SK-N-SH treated with all-trans-retinoic acid at 6 μM for 48 hours (cell line): ENCODE measurements around the gene ELFN1.

Source experiments
- ATAC-seq: fragments of 200-7000 bp; cut with Tn5 transposase; 3 replicates; pipeline ENCODE4 v1.9.1; 2020; ENCODE audit warnings: mild to moderate bottlenecking, moderate library complexity
- ARNTL ChIP-seq: fragments of 450-650 bp; formaldehyde crosslinking; IDR thresholded peaks from 2 replicates; pipeline ENCODE4 v1.5.0; 2020; ENCODE audit warnings: low read depth, mild to moderate bottlenecking, moderate library complexity, borderline replicate concordance
- BACH2 ChIP-seq: fragments of 250-450 bp; sonication (Bioruptor Pico); IDR thresholded peaks from 2 replicates; pipeline ENCODE4 v1.9.0; 2021; ENCODE audit warnings: mild to moderate bottlenecking, borderline replicate concordance
- CREB5 ChIP-seq: fragments of 250-450 bp; sonication (Bioruptor Pico); IDR thresholded peaks from 2 replicates; pipeline ENCODE4 v1.5.1; 2020; ENCODE audit warnings: low read depth, mild to moderate bottlenecking, moderate library complexity
- CSDC2 ChIP-seq: fragments of 250-450 bp; sonication (Bioruptor Pico); IDR thresholded peaks from 2 replicates; pipeline ENCODE4 v1.5.0; 2020; ENCODE audit warnings: mild to moderate bottlenecking, moderate library complexity
- CSRNP3 ChIP-seq: fragments of 250-450 bp; sonication (Bioruptor Pico); IDR thresholded peaks from 2 replicates; pipeline ENCODE4 v1.5.1; 2021; ENCODE audit warnings: mild to moderate bottlenecking, moderate library complexity
- ESRRG ChIP-seq: fragments of 250-450 bp; sonication (Bioruptor Pico); IDR thresholded peaks from 2 replicates; pipeline ENCODE4 v1.6.1; 2021; ENCODE audit warnings: mild to moderate bottlenecking
- GLIS3 ChIP-seq: fragments of 250-450 bp; sonication (Bioruptor Pico); IDR thresholded peaks from 2 replicates; pipeline ENCODE4 v1.5.0; 2020; ENCODE audit warnings: mild to moderate bottlenecking, moderate library complexity
- ISL1 ChIP-seq: fragments of 250-450 bp; sonication (Bioruptor Pico); IDR thresholded peaks from 2 replicates; pipeline ENCODE4 v2.1.2; 2022; ENCODE audit warnings: mild to moderate bottlenecking, moderate library complexity
- OSR1 ChIP-seq: fragments of 250-450 bp; sonication (Bioruptor Pico); IDR thresholded peaks from 2 replicates; pipeline ENCODE4 v1.8.0; 2022; ENCODE audit warnings: moderate library complexity, mild to moderate bottlenecking, inconsistent platforms
- PATZ1 ChIP-seq: fragments of 250-450 bp; sonication (Bioruptor Pico); IDR thresholded peaks from 2 replicates; pipeline ENCODE4 v1.8.0; 2020; ENCODE audit warnings: mild to moderate bottlenecking, moderate library complexity, borderline replicate concordance
- POU6F1 ChIP-seq: fragments of 250-450 bp; sonication (Bioruptor Pico); IDR thresholded peaks from 2 replicates; pipeline ENCODE4 v1.8.0; 2021; ENCODE audit warnings: low read depth, mild to moderate bottlenecking, moderate library complexity, borderline replicate concordance
- PPARA ChIP-seq: fragments of 250-450 bp; sonication (Bioruptor Pico); IDR thresholded peaks from 2 replicates; pipeline ENCODE4 v1.5.0; 2020; ENCODE audit warnings: mild to moderate bottlenecking, borderline replicate concordance
- RARB ChIP-seq: fragments of 250-450 bp; sonication (Bioruptor Pico); IDR thresholded peaks from 2 replicates; pipeline ENCODE4 v1.8.0; 2021; ENCODE audit warnings: mild to moderate bottlenecking, moderate library complexity
- TCF4 ChIP-seq: fragments of 250-450 bp; sonication (Bioruptor Pico); IDR thresholded peaks from 2 replicates; pipeline ENCODE4 v1.8.0; 2021; ENCODE audit warnings: mild to moderate bottlenecking, moderate library complexity, borderline replicate concordance
- TSHZ2 ChIP-seq: fragments of 250-450 bp; sonication (Bioruptor Pico); IDR thresholded peaks from 2 replicates; pipeline ENCODE4 v1.5.0; 2020; ENCODE audit warnings: mild to moderate bottlenecking, moderate library complexity
- ZC3H10 ChIP-seq: fragments of 250-450 bp; sonication (Bioruptor Pico); IDR thresholded peaks from 2 replicates; pipeline ENCODE4 v1.5.1; 2021; ENCODE audit warnings: mild to moderate bottlenecking, moderate library complexity
- ZFP3 ChIP-seq: fragments of 250-450 bp; sonication (Bioruptor Pico); IDR thresholded peaks from 2 replicates; pipeline ENCODE4 v1.5.0; 2020; ENCODE audit warnings: mild to moderate bottlenecking, moderate library complexity
- ZFP30 ChIP-seq: fragments of 450-650 bp; formaldehyde crosslinking; IDR thresholded peaks from 2 replicates; pipeline ENCODE4 v1.5.0; 2022; ENCODE audit warnings: mild to moderate bottlenecking, moderate library complexity
- ZNF70 ChIP-seq: fragments of 450-650 bp; formaldehyde crosslinking; IDR thresholded peaks from 2 replicates; pipeline ENCODE4 v1.5.0; 2020; ENCODE audit warnings: mild to moderate bottlenecking, moderate library complexity
- ZNF8 ChIP-seq: fragments of 450-650 bp; formaldehyde crosslinking; IDR thresholded peaks from 2 replicates; pipeline ENCODE4 v1.5.0; 2020; ENCODE audit warnings: mild to moderate bottlenecking, moderate library complexity

The ELFN1 gene

GRCh38 chr7:1733206-1733907, 63.3 kb downstream of the ELFN1 start:
- TF ChIP-seq BACH2 (CRISPR knock-in tag) = no peak
- no peak for TF ChIP-seq PPARA (CRISPR knock-in tag)
- TF ChIP-seq ARNTL (CRISPR knock-in tag) = no peak
- no peak for TF ChIP-seq ZNF70 (CRISPR knock-in tag)
- TF ChIP-seq RARB (CRISPR knock-in tag) = no peak
- no peak for TF ChIP-seq ISL1 (CRISPR knock-in tag)
- no peak for TF ChIP-seq OSR1 (CRISPR knock-in tag)
- no peak for TF ChIP-seq PATZ1 (CRISPR knock-in tag)
- no peak for ATAC-seq

GRCh38 chr7:1733908-1734730, 64.0 kb downstream of the ELFN1 start:
- peak; percentile 19; the same call in 1 of the 3 replicates for ATAC-seq
- no peak for TF ChIP-seq ESRRG (CRISPR knock-in tag)
- TF ChIP-seq ZNF8 (CRISPR knock-in tag) = no peak
- TF ChIP-seq TCF4 = 0 out of 2 replicates have a peak, but pooled peaks have one; percentile 42
- TF ChIP-seq, all 23 proteins: peak for 1

GRCh38 chr7:1735262-1735661, 65.2 kb downstream of the ELFN1 start:
- no peak for TF ChIP-seq TSHZ2 (CRISPR knock-in tag)
- no peak for TF ChIP-seq ZNF8 (CRISPR knock-in tag)
- TF ChIP-seq ZC3H10 (CRISPR knock-in tag) = no peak
- TF ChIP-seq GLIS3 (CRISPR knock-in tag) = no peak
- no peak for TF ChIP-seq BACH2 (CRISPR knock-in tag)
- no peak for TF ChIP-seq ISL1 (CRISPR knock-in tag)
- no peak for TF ChIP-seq ZFP3
- TF ChIP-seq ZFP30 (CRISPR knock-in tag) = no peak
- no peak for TF ChIP-seq ESRRG (CRISPR knock-in tag)
- no peak for TF ChIP-seq POU6F1 (CRISPR knock-in tag)
- no peak for TF ChIP-seq PPARA (CRISPR knock-in tag)
- no peak for TF ChIP-seq OSR1 (CRISPR knock-in tag)
- no peak for TF ChIP-seq ARNTL (CRISPR knock-in tag)
- TF ChIP-seq CSRNP3 (CRISPR knock-in tag) = no peak
- TF ChIP-seq CSDC2 (CRISPR knock-in tag) = no peak
- no peak for TF ChIP-seq RARB (CRISPR knock-in tag)
- no peak for TF ChIP-seq CREB5 (CRISPR knock-in tag)

More at GRCh38 chr7:1735262-1735661, 65.2 kb downstream of the ELFN1 start:
- no peak for ATAC-seq
